HG03354 (cell line): ENCODE measurements around the gene EFCAB7.

Experiments
- ATAC-seq: cut with Tn5 transposase; IDR thresholded peaks from one replicate; pipeline ENCODE4 v1.9.1; 2021; ENCODE audit warnings: mild to moderate bottlenecking; ENCODE audit not compliant: unreplicated experiment, poor library complexity, severe bottlenecking

Gene EFCAB7, protein sequence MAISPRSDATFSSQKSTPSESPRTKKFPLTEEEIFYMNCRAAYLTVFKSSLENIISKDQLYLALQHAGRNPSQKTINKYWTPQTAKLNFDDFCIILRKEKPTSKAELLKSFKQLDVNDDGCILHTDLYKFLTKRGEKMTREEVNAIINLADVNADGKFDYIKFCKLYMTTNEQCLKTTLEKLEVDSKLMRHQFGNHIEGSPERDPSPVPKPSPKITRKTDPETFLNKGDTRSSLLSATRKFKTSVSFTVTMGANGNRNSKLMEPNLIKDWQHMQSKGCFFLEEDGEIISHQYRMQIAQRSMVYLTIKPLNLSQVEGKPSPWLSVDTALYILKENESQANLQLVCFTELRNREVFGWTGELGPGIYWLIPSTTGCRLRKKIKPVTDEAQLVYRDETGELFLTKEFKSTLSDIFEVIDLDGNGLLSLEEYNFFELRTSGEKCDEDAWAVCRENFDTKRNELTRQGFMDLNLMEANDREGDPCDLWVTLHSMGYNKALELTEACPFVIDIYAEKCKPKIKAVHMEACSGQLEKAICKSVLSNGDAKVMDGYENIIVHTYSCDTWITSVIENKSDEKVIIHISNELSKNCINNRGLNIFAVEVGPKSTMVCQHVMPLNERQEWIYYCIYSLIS

GRCh38 chr1:63522891-63523728 lies at the start of gene EFCAB7, which contains the start of gene ITGB3BP:
TSS of gene EFCAB7 (plus strand) at chr1:63523525. CDS start at chr1:63525573, 2,048 bp downstream.
TSS of gene ITGB3BP (minus strand) at chr1:63523225. CDS start at chr1:63523133, 92 bp downstream.
- ATAC-seq: peak; percentile 89

- no peak for ATAC-seq
These were observed 47.6 kb upstream of the EFCAB7 start for GRCh38 chr1:63475761-63476160.

GRCh38 chr1:63480057-63480456 lies 43.3 kb upstream of the EFCAB7 start:
- ATAC-seq: no peak

GRCh38 chr1:63486629-63487028 lies 36.7 kb upstream of the EFCAB7 start:
- ATAC-seq: no peak

- ATAC-seq: no peak
These were observed 35.8 kb upstream of the EFCAB7 start for GRCh38 chr1:63487336-63488065.

DNA sequence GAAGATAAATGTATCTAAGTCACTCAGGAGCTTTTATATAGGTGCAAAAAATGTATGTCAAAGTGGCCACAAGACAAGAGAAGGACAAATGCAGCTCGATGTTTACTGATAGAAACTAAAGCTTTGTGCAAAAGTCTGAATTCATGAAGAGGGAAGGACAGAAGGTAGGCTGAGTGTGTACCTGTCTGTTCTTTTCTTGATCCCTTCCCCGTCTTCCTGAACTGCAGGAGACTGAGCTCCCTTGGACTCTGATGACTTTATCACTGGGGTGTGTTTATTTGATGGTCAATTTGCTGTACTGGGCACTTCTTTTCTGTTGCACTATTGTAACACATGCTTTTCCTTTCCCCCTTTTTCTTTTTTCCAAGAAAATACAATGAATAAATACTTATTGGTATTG lies 25.7 kb upstream of the EFCAB7 start:
- no peak for ATAC-seq

DNA sequence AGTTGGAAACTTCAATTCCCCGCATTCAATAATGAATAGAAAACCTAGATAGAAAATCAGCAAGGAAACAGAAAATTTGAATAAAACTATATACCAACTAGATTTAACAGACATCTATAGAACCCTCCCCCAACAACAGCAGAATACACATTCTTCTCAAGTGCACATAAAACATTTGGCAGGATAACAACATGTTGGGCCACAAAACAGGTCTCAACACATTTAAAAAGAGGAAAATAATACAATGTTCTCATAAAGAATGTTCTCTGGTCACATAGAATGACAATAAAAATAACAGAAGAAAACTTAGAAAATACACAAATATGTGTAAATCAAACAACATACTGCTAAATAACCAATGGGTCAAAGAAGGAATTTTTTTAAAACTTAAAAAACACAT lies 25.2 kb upstream of the EFCAB7 start:
- ATAC-seq: no peak

- no peak for ATAC-seq
These were observed 22.1 kb upstream of the EFCAB7 start for GRCh38 chr1:63501256-63501655.

DNA sequence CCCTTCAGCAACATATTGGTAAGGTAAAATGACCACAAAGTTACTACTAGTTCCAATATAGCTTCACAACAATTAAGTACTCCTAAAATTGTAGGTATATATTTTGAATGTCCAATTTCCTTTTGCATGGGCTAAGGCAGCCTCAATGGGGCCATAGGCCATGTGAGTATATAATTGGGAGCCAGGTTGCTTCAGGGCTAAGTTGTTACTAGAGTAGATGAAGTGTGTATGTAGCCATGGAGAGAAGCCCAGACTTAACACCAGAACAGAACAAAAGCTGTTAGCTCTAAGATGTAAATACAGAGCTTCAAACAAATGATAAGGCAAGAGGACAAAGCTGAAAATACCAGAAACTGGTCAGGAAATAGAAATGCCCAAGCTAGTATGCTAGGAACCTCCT lies 16.5 kb upstream of the EFCAB7 start:
- no peak for ATAC-seq

- ATAC-seq: no peak
These were observed 13.6 kb upstream of the EFCAB7 start for GRCh38 chr1:63509718-63510117.

GRCh38 chr1:63512584-63512983 lies 10.7 kb upstream of the EFCAB7 start:
- ATAC-seq: no peak

DNA sequence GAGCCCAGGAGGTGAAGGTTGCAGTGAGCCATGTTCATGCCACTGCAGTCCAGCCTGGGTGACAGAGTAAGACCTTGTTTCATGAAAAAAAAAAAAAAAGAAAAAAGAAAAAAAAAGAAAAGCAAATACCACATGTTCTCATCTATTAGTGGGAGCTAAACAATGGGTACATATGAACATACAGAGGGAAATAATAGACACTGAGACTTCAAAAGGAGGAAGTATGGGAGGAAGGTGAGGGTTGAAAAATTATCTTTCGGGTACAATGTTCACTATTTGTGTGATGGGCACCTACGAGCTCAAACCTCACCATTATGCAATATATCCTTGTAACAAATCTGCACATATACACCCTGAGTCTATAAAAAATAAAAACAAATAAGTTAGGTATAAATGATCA lies 6.7 kb upstream of the EFCAB7 start:
- ATAC-seq: no peak

DNA sequence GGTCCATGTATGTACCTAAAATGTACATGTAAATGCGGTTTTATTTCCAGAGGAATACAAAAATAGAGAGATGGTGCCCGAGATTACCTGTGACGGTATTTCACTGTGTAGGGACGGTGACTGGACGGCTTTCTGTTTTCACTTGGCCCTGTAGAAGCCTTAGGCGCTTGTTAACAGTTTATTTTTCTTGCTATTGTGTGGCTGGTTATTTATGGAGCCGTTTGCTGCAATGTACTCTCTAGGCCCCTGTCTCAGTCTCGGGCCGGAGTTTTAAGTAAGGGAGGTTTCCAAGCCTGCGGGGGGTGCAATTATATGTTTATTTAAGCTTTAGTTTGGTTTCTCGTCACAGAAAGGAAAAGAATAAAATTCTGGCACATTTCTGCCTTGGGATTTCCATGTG lies 413 bp downstream of the EFCAB7 start:
- ATAC-seq: peak; percentile 21

DNA sequence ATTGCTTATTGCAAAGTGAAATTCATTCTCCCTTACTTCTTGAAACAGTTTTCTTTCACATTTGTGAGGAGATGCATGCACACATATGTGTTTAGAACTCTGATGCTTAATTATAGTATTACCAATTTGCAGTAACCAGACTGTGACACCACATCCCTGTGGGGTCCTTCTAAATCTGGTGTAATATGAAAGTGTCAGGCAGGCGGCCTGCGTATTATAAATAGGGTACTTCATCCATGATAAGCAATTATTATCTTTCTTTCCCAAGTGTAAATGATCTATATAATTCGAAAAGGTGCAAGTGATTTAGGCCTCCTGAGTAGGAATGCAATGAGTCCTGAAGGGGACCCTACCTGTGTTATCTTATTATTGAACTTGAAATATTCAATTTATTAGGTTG lies 876 bp downstream of the EFCAB7 start:
- no peak for ATAC-seq

DNA sequence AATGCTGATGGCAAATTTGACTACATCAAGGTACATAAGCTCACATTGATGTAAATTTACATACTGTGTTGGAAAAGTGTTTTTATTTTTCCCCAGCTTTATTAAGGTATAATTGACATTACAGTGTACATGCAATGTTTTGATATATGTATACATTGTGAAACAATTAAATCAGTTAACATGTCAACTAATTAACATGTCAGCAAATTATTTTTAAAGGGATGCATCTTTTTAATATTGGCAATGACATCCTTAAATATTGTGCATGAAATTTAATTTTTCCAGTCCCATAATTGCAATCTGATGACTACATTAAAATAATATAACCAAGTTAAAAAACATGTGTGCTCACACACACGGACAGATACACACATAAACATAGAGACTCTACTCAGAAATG lies 9.4 kb downstream of the EFCAB7 start:
- ATAC-seq: no peak

DNA sequence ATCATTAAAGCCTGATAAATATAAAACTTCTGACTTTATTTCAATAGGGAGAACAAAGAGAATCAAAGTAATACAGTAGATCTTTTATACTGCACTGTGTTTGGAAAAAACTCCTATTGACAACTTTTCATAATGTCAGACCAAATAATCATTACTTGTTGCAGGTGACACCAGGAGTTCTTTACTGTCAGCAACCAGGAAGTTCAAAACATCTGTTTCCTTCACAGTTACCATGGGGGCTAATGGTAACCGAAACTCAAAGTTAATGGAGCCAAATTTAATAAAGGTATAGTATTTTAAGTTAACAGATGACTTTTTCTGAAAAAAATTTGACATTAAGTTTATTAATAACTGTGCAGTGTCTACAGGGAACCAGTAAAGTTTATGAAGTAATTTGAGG lies 10.6 kb downstream of the EFCAB7 start:
- ATAC-seq: no peak

- ATAC-seq: no peak
These were observed 11.1 kb downstream of the EFCAB7 start for GRCh38 chr1:63534406-63534805.

DNA sequence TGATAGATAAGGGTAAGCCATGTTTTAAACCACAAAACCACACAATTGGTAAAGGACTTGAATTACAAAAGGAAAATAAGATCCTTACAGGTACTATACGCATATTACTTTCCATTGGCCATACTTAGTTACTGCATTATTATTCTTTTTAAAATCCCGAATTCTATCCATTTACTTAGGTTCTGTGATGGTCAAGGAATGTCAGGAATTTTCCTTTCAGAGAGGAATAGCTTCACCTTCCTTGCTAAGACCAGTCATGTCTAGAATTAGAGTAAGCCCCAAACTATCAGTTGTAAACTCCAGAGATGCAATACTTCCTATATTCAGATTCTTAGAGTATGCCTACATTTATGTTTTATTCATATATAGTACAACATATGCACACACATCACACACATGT lies 13.7 kb downstream of the EFCAB7 start:
- ATAC-seq: no peak

DNA sequence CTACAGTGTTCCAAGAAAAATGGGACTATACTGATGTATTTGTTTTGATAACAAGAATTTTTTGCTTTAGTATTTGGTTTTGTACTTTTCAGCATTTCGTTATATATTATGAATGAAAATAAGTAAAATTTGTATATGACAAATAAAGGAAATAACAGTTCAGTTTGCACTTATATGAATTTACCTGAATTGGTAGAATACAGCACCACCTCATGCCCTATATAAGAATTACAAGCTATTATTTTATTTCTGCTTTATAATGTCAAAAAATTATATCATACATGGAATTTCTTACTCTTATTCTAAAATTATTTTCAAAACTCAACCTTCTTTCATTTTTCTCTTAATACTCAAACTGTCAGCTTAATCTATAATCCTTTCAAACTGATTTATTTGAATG lies 14.6 kb downstream of the EFCAB7 start:
- ATAC-seq: no peak

- ATAC-seq: no peak
These were observed 22.5 kb downstream of the EFCAB7 start for GRCh38 chr1:63545780-63546179.
